ENCODE data around the gene CYP27B1.

DNA sequence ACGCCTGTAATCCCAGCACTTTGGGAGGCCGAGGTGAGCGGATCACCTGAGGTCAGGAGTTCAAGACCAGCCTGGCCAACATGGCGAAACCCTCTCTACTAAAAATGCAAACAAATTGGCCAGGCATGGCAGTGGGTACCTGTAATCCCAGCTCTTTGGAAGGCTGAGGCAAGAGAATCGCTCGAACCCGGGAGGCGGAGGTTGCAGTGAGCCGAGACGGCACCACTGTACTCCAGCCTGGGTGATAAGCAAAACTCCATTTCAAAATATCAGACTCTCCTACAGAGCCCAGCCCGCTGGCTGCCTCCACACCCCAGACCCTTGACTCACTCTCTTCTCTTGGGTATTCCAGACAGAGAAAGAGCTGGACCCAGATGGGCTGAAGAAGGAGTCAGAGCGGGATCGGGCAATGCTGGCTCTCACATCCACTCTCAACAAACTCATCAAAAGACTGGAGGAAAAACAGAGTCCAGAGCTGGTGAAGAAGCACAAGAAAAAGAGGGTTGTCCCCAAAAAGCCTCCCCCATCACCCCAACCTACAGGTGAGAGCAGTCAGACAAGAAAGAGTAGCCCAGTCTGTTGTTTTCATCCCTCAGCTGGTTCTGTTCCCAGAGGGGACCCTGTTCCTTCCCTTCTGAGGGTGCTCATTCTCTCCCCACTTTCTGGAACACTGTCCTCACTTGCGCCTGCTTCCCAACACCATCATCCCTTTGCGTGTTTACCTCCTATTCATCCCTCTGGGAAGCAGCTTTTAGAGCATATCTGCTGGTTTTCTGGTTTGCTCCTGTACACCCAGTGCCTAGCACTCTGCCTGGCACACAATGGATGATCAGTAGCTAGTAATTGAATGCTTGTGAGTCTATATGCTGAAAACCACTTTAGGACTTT lies 48.0 kb downstream of the CYP27B1 start:
- TF ChIP-seq CTCF (IDR thresholded peaks at IDR 0.05), result no peak
- no peak for TF ChIP-seq POLR2A (IDR thresholded peaks at IDR 0.05)
- TF ChIP-seq EP300 (IDR thresholded peaks at IDR 0.05), result no peak
- no peak for TF ChIP-seq POLR2AphosphoS5 (IDR thresholded peaks at IDR 0.05)

Measured in suprapubic skin (tissue), 4 donors.